Eye (tissue), 1 donor: Measurements from ENCODE around the gene CD48.

Experiments
- DNase-seq: peaks from one replicate; pipeline ENCODE4 v3.0.0-alpha.2; 2015

The CD48 gene

DNA sequence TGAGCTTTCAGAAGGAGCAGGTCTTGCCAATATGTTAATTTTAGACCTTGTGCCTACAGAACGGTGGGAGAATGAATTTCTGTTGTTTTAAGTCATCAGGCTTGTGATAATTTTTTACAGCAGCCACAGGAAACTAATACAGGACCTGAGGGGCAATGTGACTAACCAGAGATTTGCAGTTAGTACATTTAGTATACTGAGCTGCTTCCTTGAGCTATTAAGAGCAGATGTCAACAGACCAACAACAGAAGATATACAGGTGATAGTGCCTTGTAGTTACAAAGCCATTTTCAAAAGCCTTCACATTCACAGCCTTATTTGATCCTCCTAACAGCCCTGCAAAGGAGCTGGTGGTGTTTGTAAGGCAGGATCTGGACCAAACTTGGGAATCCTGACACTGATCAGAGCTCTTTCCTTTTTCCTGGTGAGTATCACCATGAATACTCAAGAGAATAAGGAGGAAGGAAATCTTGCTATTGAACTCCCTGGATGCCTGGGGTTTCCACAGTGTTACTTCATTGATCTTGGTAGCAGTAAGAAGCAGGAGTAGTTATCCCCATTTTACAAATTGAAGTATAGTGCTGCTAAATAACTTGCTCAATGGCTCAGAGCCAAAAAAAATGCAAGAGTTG is 60.1 kb downstream of the CD48 start:
- DNase-seq = peak; percentile 7

DNA sequence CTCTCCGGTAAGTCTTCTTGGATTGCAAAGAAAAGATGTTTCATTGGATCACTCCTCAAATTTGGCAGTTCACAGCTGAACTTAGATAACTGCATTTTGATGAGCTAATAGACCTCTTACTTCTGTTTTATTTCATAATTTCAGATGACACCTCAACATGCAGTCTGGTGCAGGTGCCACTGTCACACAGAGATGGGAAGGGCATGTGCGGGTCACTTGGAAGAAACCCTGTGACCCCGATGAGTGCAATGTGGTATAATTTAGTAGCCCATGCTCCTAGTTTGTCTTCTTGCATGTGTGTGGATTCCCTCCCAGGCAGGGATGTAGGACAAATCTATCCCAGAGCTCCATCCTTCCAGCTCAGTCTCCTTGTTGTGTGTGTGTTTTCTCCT is 64.3 kb downstream of the CD48 start:
- no peak for DNase-seq

- DNase-seq = no peak
These were observed 64.8 kb downstream of the CD48 start, which contains the start of gene SLAMF1 for GRCh38 chr1:160646711-160647328. Gene SLAMF1 (minus strand): TSS chr1:160647044. CDS start chr1:160646945, 99 bp downstream.

GRCh38 chr1:160646180-160646579 is 65.4 kb downstream of the CD48 start:
- DNase-seq = no peak

- DNase-seq = no peak
These were observed 66.1 kb downstream of the CD48 start for GRCh38 chr1:160645386-160646130.

- DNase-seq = no peak
These were observed 67.2 kb downstream of the CD48 start for GRCh38 chr1:160644399-160644798.

- no peak for DNase-seq
These were observed 68.5 kb downstream of the CD48 start for GRCh38 chr1:160643138-160643537.

- no peak for DNase-seq
These were observed 69.4 kb downstream of the CD48 start for GRCh38 chr1:160642281-160642644.

DNA sequence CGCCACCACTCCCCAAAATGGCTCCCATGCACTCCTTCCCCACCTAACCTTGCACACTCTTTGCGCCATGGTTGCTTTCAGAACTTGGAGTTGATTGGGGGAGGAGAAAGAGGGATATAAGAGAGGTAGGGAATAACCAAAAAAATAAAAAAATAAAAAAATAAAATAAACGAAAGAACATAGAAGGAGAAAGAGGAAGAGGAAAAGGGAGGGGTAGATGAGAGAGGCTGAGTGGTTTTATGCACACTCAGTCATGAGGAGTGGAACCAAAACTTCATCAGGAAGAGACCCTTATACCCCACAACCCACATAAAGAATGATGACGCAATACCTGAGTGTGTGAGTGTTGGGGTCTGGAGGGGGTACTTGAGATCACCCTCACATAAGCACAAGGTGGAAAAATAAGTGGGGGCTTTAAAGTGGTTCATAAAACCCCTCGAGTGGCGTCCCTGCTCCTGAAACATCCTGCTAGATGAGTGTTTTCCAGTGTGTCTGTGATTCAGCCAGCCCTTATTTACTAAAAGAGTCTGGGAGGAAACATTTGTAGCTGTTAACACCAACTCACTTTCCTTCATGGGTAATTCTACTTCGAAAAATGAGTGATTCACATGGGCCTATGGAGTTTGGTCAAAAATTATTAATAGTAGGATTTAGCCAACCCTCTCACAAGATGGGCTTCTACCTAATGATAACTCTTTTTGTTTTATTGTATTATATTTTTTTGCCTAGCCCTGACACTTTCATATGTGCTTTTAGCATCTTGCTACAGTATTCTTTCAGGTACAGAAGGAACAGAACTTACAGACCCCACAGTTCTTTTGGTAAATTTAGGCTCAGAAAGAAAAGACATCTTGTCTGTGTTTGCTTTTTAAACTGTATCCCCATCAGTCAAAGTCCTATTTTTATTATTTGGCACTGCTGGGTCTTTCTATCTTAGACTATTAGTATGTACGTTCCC is 70.0 kb downstream of the CD48 start:
- no peak for DNase-seq

GRCh38 chr1:160640359-160641123 is 71.1 kb downstream of the CD48 start:
- DNase-seq = no peak

DNA sequence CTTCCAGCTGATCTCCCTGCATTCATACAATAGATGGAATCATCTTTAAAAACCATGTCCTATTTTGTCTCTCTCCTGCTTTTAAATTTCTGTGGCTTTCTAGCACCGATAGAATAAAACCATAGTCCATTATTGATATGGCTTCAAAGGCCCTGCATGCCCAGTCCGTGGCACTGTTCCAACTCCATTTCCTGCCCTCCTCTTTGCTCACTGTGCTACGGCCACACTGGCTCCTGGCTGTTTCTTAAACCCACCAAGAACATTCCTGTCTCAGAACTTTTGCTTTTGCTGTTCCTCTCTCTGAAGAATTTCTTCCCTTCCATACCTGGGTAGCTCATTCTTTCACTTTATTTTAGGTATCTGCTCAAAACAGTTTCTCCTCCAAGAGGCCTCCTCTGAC is 72.0 kb downstream of the CD48 start:
- no peak for DNase-seq

DNA sequence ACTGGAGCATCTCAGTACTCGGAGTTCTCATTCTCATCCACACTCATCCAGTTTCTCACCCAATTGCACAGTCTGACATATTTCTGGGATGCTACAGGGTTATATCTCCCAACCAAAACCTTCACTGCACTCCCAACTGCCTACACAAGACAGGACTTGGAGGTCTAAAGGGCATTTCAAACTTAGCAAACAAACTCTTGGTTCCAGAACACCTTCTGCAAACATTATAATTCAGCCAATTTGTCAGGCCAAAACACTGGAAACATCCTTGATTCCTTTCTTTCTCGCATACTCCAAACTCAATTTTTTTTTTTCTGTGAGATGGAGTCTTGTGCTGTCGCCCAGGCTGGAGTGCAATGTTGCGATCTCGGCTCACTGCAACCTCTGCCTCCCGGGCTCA is 72.7 kb downstream of the CD48 start:
- DNase-seq = no peak

GRCh38 chr1:160638540-160638857 is 73.1 kb downstream of the CD48 start:
- no peak for DNase-seq

- peak; percentile 7 for DNase-seq
These were observed 73.6 kb downstream of the CD48 start for GRCh38 chr1:160637821-160638539.

DNA sequence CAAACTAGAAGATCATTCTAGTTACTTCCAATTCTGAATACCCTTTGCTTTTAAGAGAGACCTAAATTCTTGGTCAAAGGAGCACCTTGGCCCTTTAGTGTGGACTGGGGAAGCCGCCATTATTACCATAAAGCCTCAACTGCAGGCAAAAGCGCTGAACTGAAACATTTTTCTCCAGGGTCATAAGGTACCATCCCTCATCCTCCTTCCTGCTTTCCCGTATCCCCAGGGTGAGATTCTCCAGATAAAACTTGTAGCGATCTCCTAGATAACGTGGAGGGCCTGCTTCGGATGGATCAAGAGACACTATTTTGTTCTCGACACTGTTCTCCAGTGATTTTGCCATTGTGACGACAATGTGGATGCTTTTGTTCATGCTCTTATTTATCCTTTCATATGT is 74.6 kb downstream of the CD48 start:
- DNase-seq = no peak

GRCh38 chr1:160636547-160636946 is 75.1 kb downstream of the CD48 start:
- no peak for DNase-seq

- DNase-seq = no peak
These were observed 75.5 kb downstream of the CD48 start for GRCh38 chr1:160636076-160636475.

- no peak for DNase-seq
These were observed 76.8 kb downstream of the CD48 start for GRCh38 chr1:160634543-160635491.

GRCh38 chr1:160633330-160633903 is 78.2 kb downstream of the CD48 start:
- no peak for DNase-seq

DNA sequence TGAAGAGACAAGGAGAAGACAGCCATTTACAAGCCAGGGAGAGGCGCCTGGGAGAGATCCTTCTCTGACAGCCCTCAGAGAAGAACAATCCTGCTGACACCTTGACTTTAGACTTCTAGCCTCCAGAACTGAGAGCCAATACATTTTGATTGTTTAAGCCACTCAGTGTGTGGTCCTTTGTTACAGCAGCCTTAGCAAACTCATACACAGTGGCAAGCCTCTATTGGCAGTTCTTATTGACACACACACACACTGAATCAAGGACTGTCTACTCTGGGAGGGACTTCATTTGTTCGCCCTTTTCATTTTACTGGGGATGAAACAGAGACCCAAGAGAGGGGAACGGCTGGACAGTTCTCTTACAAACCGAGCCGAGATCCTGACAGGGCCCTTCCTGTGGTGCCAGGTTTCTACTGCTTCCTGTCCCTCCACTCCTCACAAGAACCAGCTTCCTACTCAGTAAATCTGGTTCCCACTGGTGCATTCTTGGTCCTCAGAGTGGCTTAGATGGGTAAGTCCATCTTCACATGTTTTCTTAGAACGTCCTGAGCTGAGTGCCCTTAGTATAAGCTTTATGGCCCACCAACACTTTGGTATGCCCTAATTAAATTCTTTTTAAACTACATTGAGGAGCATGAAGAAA is 79.5 kb downstream of the CD48 start:
- no peak for DNase-seq
